HepG2 (cell line): ENCODE measurements around the gene LZTS2. TPM values are rescaled to one million over a fixed set of nuclear protein-coding genes. Genes with fewer than 3 reads are reported as not detected.
A peak's percentile ranks its signal among the peaks of the same experiment; 100 is the strongest.

Experiments
- JUNB ChIP-seq: sonication (generic); formaldehyde crosslinking; IDR thresholded peaks from 2 replicates; pipeline ENCODE4 v1.8.0; 2022; ENCODE audit warnings: missing genetic modification reagents, mild to moderate bottlenecking, borderline replicate concordance
- KDM5A ChIP-seq: fragments of 200-600 bp; sonication (generic); IDR thresholded peaks from 2 replicates; pipeline ENCODE4 v1.7.0; 2018; ENCODE audit warnings: antibody characterized with exemption, mild to moderate bottlenecking, low read length, borderline replicate concordance
- KLF6 ChIP-seq: IDR thresholded peaks from 2 replicates; pipeline ENCODE4 v1.8.0; 2016; ENCODE audit warnings: missing biosample characterization, missing genetic modification reagents
- MXI1 ChIP-seq: IDR thresholded peaks from 3 replicates; pipeline ENCODE4 v1.6.1; 2012; ENCODE audit warnings: low read depth, low read length, inconsistent platforms, borderline replicate concordance
- PBX3 ChIP-seq: sonication (generic); formaldehyde crosslinking; IDR thresholded peaks from 2 replicates; pipeline ENCODE4 v1.8.1; 2023; ENCODE audit warnings: missing genetic modification reagents, inconsistent platforms, borderline replicate concordance
- PHF8 ChIP-seq: sonication (generic); formaldehyde crosslinking; IDR thresholded peaks from 2 replicates; pipeline ENCODE4 v1.5.0; 2020; ENCODE audit warnings: missing genetic modification reagents
- PRDM15 ChIP-seq: sonication (generic); formaldehyde crosslinking; IDR thresholded peaks from 2 replicates; pipeline ENCODE4 v1.4.0; 2020; ENCODE audit warnings: missing genetic modification reagents
- SAP130 ChIP-seq: IDR thresholded peaks from 2 replicates; pipeline ENCODE4 v1.6.1; 2016; ENCODE audit warnings: low read depth
- SMARCC2 ChIP-seq: fragments of 450-650 bp; IDR thresholded peaks from 2 replicates; pipeline ENCODE4 v1.6.1; 2017; ENCODE audit warnings: antibody characterized with exemption, mild to moderate bottlenecking
- SP1 ChIP-seq, 2 experiments: fragments of 450-650 bp in 1 of 2; sonication (generic) in 1 of 2; formaldehyde crosslinking in 1 of 2; IDR thresholded peaks; 2 replicates each; pipeline versions ENCODE4 v1.4.0 to v1.6.1; 2016 to 2020; ENCODE audit warnings: missing genetic modification reagents in 1 of 2
- SYNCRIP ChIP-seq: fragments of 200-400 bp; formaldehyde crosslinking; IDR thresholded peaks from 2 replicates; pipeline ENCODE4 v1.6.1; 2018; ENCODE audit warnings: mild to moderate bottlenecking, low read depth, low read length; ENCODE audit not compliant: insufficient read depth
- TCF7L2 ChIP-seq: IDR thresholded peaks from 2 replicates; pipeline ENCODE4 v1.6.1; 2011; ENCODE audit warnings: mild to moderate bottlenecking, low read depth, low read length, moderate library complexity
- TEAD3 ChIP-seq: optimal IDR thresholded peaks from 2 replicates; pipeline ENCODE3; 2016; ENCODE audit warnings: borderline replicate concordance
- ZMAT3 ChIP-seq: sonication (generic); formaldehyde crosslinking; conservative IDR thresholded peaks from 2 replicates; pipeline ENCODE4 v1.7.0; 2021; ENCODE audit warnings: missing genetic modification reagents
- ZNF17 ChIP-seq: sonication (generic); formaldehyde crosslinking; IDR thresholded peaks from 2 replicates; pipeline ENCODE4 v1.5.0; 2020; ENCODE audit warnings: mild to moderate bottlenecking, missing genetic modification reagents
- ZNF263 ChIP-seq: sonication (generic); formaldehyde crosslinking; IDR thresholded peaks from 2 replicates; pipeline ENCODE4 v1.4.0; 2020; ENCODE audit warnings: missing genetic modification reagents
- ZNF598 ChIP-seq: sonication (generic); formaldehyde crosslinking; IDR thresholded peaks from 2 replicates; pipeline ENCODE4 v1.5.1; 2020; ENCODE audit warnings: mild to moderate bottlenecking, missing genetic modification reagents, borderline replicate concordance
- polyA plus RNA-seq, 8 experiments: library from polyadenylated mRNA; depleted of rRNA in 3 of 8; stranded (reverse) in 7 of 8; unstranded in 1 of 8; fragments of >200 nt; fragmentation: Illumina TruSeq in 4 of 8; extraction: Trizol in 4 of 8; gene quantifications; 2 replicates each; pipeline versions ENCODE4 v1.2.1 to v1.2.3, GENCODE V29; 2011 to 2016; ENCODE audit warnings: low read depth in 4 of 8, missing spikeins in 1 of 8, mixed read lengths in 1 of 8; ENCODE audit not compliant: insufficient read depth in 1 of 8
- total RNA-seq, 5 experiments: library from RNA; depleted of rRNA; stranded (reverse); fragments of >200 nt; fragmentation: Illumina TruSeq; extraction: Trizol; gene quantifications; 2 replicates each; pipeline ENCODE4 v1.2.3, GENCODE V29; 2016; ENCODE audit warnings: low read depth in 1 of 5
- TF ChIP-seq, protein P1 (sequence below): sonication (generic); formaldehyde crosslinking; IDR thresholded peaks from 2 replicates; pipeline ENCODE4 v1.5.1; 2020; ENCODE audit warnings: mild to moderate bottlenecking, missing genetic modification reagents, moderate library complexity
- TF ChIP-seq, protein P2 (sequence below): IDR thresholded peaks from 2 replicates; pipeline ENCODE4 v1.6.1; 2012; ENCODE audit warnings: low read depth, low read length, improper control_type of control experiment
- TF ChIP-seq, protein P3 (sequence below): sonication (generic); formaldehyde crosslinking; IDR thresholded peaks from 2 replicates; pipeline ENCODE4 v1.5.1; 2020; ENCODE audit warnings: mild to moderate bottlenecking, missing genetic modification reagents, borderline replicate concordance

LZTS2 gene
- total and polyA plus RNA-seq, 2 of the 13 experiments (the other 11 are each of a cell fraction or from before 2014, with no cell fraction given), result 43.6 to 65.6 TPM

- TF ChIP-seq PBX3 (CRISPR knock-in tag) (no peak), MXI1 (peak; percentile 39; the same call in 1 of the 3 replicates), KDM5A (no peak), ZNF598 (no peak), SP1 (IDR thresholded peaks at IDR 0.05) (no peak), SP1 (CRISPR knock-in tag; IDR thresholded peaks at IDR 0.05) (no peak; the same call in 1 of the 2 replicates), ZMAT3 (CRISPR knock-in tag) (no peak), PHF8 (CRISPR knock-in tag) (peak; percentile 37; the same call in 1 of the 2 replicates), ZNF263 (CRISPR knock-in tag) (no peak), JUNB (CRISPR knock-in tag) (no peak), SAP130 (peak; percentile 79), SYNCRIP (no peak), SMARCC2 (no peak), TCF7L2 (no peak), TEAD3 (CRISPR knock-in tag) (peak; percentile 9), ZNF17 (CRISPR knock-in tag) (no peak), KLF6 (CRISPR knock-in tag) (no peak), PRDM15 (CRISPR knock-in tag) (no peak)
- TF ChIP-seq, protein P1, sequence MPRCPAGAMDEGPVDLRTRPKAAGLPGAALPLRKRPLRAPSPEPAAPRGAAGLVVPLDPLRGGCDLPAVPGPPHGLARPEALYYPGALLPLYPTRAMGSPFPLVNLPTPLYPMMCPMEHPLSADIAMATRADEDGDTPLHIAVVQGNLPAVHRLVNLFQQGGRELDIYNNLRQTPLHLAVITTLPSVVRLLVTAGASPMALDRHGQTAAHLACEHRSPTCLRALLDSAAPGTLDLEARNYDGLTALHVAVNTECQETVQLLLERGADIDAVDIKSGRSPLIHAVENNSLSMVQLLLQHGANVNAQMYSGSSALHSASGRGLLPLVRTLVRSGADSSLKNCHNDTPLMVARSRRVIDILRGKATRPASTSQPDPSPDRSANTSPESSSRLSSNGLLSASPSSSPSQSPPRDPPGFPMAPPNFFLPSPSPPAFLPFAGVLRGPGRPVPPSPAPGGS (CRISPR knock-in tag), result no peak
- TF ChIP-seq, protein P2, sequence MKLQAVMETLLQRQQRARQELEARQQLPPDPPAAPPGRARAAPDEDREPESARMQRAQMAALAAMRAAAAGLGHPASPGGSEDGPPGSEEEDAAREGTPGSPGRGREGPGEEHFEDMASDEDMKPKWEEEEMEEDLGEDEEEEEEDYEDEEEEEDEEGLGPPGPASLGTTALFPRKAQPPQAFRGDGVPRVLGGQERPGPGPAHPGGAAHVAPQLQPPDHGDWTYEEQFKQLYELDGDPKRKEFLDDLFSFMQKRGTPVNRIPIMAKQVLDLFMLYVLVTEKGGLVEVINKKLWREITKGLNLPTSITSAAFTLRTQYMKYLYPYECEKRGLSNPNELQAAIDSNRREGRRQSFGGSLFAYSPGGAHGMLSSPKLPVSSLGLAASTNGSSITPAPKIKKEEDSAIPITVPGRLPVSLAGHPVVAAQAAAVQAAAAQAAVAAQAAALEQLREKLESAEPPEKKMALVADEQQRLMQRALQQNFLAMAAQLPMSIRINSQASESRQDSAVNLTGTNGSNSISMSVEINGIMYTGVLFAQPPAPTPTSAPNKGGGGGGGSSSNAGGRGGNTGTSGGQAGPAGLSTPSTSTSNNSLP, result no peak
- TF ChIP-seq, protein P3, sequence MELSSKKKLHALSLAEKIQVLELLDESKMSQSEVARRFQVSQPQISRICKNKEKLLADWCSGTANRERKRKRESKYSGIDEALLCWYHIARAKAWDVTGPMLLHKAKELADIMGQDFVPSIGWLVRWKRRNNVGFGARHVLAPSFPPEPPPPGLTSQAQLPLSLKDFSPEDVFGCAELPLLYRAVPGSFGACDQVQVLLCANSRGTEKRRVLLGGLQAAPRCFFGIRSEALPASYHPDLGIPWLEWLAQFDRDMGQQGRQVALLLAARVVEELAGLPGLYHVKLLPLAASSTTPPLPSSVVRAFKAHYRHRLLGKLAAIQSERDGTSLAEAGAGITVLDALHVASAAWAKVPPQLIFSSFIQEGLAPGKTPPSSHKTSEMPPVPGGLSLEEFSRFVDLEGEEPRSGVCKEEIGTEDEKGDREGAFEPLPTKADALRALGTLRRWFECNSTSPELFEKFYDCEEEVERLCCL (CRISPR knock-in tag), result no peak
Observed at GRCh38 chr10:101012525-101013364, 13.1 kb downstream of the LZTS2 start (continued).
